HG02885 (cell line): ENCODE data around the gene HPSE2.

Experiments used
- ATAC-seq: cut with Tn5 transposase; IDR thresholded peaks from one replicate; pipeline ENCODE4 v1.9.1; 2021; ENCODE audit warnings: mild to moderate bottlenecking; ENCODE audit not compliant: unreplicated experiment, poor library complexity

HPSE2 gene

GRCh38 chr10:98638920-98639319 is 596.7 kb downstream of the HPSE2 start:
- ATAC-seq, result no peak

GRCh38 chr10:98636921-98637329 is 598.7 kb downstream of the HPSE2 start:
- ATAC-seq, result no peak

DNA sequence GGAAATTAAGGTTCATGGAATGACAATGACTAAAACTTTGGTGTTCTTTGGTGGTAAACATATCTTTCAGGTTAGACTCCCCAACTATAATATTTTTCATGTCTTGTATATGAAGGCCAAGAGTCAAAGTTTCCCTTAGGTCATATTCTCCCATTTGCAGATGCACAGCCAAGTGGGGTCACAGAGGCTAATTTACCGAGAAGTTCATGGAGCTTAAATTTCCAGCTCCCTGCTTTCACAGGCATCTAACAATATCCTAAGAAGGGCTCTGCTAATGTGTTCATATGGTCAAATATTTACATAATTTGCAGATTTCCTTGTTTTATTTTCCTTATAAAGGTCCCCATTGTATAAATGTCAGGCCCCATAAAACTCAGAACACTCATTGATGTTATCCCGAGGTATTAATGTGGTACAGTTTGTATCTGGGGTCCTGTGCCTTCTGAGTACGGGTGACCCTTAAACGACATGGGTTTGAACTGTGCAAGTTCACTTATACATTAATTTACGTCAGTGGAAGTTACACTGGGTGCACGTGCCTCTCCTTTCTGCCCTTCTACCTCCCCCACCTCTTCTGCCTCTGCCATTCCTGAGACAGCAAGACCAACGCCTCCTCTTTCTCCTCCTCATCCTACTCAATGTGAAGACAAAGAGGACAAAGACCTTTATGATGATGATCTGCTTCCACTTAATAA is 603.0 kb downstream of the HPSE2 start:
- no peak for ATAC-seq

DNA sequence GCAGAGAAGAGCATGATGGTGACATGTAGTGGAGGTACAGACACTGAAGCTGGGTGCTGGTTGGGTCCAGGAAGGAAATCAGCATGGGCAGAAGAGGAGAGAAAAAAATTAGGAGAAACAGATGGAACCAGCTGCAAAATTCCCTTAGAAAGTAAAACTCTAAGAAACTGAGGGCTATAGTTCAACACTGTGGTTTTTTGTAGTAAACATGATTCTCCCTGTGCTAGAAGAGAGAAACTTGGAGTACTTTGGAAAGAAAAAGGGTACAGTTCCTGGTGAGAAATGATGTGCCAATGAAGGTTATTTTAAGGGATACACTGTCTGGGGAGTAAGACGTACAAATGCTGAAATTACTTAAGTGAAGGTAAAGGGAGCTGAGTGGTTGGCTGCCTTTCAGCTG is 607.4 kb downstream of the HPSE2 start:
- ATAC-seq, result no peak

GRCh38 chr10:98627711-98628110 is 607.9 kb downstream of the HPSE2 start:
- ATAC-seq, result no peak

- no peak for ATAC-seq
Measured at GRCh38 chr10:98624963-98625362, 610.7 kb downstream of the HPSE2 start.

DNA sequence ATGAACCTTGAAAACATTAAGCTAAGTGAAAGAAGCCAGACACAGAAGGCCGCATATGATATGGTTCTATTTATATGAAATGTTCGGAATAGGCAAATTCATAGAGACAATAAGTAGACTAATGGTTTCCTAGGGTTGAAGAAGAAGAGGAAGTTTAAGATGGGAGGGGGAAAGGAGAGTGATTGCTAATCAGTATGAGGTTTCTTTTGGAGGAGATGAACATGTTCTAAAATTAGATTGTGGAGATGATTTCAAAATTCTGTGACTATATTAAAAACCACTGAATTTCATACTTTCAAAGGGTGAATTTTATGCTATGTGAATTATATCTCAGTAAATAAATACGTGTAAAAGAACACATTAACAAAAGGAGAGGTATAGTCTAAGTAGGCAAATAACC is 612.5 kb downstream of the HPSE2 start:
- no peak for ATAC-seq

GRCh38 chr10:98621630-98622029 is 614.0 kb downstream of the HPSE2 start:
- no peak for ATAC-seq

- no peak for ATAC-seq
Measured at GRCh38 chr10:98620503-98620902, 615.1 kb downstream of the HPSE2 start.

- no peak for ATAC-seq
Measured at GRCh38 chr10:98619446-98619845, 616.2 kb downstream of the HPSE2 start.

DNA sequence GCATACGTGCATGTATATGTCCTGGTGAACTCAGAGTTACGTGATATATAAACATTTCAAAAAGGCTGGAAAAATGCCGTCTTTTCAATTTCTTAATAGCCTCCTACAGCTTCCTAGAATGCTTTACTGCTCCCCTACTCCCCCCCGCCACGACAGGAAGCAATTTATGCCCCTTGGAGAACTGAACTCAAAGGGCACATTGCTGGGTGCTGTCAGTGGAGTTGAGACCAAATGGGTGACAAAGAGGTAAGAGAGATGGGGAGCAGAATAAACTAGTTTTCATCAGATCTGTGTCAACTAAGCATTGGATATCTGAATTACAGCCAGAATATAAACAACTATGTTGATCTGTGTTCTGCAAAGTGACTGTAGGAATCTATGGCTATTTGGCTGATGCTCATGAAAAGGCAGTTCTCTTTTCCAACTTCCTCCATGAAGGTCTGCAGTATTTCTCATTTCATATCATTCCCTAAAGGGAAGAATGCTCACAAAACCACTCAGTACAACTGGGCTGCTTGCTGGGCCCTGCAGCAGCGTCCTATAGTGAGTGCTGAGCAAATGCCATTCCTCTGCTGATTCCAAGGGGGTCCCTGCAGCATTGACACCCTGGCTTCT is 617.6 kb downstream of the HPSE2 start:
- ATAC-seq, result no peak

DNA sequence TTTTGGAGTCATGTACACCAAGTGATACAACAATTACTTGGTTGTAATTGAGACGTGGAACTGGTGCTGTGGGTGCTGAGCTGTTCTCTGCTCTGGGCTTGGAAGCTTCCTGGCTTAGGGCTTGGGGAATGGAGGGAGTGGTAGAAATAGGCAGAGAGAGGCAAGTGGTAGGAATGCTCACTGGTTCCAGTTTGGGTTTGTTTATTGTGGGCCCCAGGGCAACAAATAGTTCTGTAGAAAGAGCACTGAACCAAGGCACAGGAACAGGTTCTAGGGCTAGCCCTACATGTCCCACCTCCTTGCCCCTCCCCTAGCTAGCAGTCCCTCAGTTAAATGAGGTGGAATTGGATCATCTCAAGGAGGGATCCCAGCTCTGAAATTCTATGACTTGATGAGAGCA is 622.2 kb downstream of the HPSE2 start:
- ATAC-seq, result no peak

DNA sequence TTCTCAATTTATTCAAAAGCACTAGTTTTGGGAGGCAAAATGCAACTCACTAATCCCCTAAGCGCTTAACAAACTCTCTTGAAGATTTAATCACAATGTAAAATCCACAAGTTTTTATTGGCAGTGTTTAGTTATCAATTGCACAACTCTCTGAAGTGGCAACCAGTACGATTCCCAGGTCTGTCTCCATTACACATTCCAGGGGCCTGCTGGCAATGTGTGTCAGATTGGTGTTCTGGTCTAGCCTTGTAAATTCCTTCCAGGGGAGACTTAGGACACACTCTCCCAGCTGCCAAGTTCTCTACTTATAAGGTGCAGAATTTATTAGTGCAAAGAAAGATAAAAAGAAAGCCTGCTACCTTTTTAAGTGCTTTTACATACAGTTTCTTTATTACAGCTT is 624.2 kb downstream of the HPSE2 start:
- ATAC-seq, result no peak

- ATAC-seq, result no peak
Measured at GRCh38 chr10:98610836-98611235, 624.8 kb downstream of the HPSE2 start.

GRCh38 chr10:98610301-98610700 is 625.4 kb downstream of the HPSE2 start:
- ATAC-seq, result no peak

DNA sequence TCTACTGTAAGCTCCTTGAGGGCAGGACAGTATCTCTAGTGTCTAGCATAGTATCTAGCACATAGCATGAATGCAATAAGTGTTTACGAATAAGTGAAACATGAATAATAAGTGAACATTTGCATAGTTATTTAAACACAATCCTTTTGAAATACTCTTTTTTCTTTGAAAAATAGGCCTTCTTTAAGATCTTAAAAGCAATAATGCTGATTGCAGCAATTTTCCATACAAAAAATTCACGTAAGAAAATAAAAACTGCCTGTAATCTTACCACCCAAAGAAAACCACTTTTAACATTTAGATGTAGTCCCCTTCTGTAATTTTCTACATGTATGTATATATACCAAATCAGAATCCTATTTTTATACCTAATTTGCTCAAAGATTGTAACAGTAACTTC is 626.4 kb downstream of the HPSE2 start:
- ATAC-seq, result no peak

GRCh38 chr10:98608411-98608810 is 627.2 kb downstream of the HPSE2 start:
- no peak for ATAC-seq

DNA sequence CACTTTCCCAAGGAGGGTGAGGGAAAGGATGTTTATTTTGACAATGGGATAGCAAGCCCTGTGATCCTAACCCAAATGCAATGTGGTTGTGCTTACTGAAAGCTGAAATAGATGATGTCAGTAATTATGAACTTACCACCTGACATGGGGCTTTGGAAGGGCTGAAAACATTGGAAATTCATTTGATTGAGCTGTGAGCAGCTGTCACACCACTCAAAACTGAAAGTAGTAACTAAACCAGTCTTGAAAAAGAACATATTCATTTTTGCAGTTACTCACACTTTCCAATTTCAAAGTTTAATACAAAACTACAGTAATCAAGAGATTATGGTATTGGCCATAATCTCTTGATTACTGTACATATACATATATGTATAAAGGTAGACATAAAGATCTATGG is 633.4 kb downstream of the HPSE2 start:
- no peak for ATAC-seq

DNA sequence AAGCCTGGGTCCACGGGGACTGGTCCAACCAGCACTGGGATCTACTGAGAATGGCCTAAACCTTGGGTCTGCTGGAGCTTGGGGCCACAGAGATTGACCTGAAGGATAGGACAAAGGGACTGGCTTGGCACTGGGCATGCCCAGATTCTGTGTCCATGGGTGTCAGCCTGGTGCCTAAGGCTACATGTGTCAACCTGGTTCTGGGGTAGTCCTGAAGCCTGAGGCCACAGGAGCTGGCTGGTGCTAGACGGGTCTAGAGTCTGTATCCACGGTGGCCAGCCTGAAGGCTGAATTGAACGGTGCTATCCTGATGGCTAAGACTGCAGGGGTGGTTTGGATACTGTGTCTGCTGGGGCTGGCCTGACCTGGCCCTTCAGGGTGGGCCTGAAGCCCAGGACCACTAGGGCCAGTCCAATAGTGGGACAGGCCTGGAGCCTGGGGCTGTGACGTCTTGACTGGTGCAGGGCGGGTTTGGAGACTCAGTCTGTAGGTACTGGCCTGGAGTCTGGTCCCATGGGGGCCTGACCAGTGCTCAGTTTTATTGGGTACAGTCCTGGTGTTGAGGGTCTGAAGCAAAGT is 636.5 kb downstream of the HPSE2 start:
- ATAC-seq, result no peak

DNA sequence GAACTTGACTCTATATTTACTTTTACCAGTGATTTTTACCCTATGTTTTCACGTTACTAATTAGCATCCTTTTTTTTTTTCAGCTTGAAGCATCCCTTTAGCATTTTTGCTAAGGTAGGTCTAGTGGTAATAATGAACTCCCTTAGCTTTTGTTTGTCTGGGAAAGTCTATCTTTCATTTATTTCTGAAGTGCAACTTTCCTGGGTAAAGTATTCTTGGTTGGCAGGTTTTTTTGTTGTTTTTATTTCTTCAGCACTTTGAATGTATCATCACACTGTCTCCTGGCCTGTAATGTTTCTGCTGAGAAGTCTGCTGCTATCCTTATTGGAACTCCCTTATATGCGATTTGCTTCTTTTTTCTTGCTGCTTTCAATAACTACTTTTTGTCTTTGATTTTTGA is 639.2 kb downstream of the HPSE2 start:
- ATAC-seq, result no peak

DNA sequence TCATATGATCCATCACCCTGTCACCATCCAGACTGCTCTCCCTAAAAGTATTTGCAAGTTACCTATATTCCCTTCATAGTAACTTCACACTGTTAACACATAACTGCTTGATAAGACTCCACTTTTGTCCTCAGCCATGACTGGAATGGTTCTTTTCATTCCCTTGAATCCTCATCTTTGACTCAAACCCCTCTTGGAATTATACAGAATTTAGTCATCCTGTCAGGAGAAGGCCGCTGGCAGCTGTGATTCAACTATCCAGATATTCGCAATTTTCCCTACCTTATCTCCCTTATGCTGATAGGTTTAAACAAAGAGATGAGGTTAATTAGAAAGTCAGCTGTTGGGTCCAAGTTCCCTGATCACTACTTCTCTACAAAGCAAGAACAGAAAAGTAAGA is 646.0 kb downstream of the HPSE2 start:
- ATAC-seq, result no peak

GRCh38 chr10:98589007-98589406 is 646.6 kb downstream of the HPSE2 start:
- no peak for ATAC-seq
